GM12872 (cell line): ENCODE results near the gene LMX1B.

Source experiments
- CTCF ChIP-seq: IDR thresholded peaks from 3 replicates; pipeline ENCODE4 v1.5.1; 2011; ENCODE audit warnings: low read depth, mild to moderate bottlenecking, low read length, moderate library complexity; ENCODE audit not compliant: insufficient read depth

Gene LMX1B

GRCh38 chr9:126668058-126668457 is 54.3 kb downstream of the LMX1B start:
- TF ChIP-seq CTCF, result no peak

GRCh38 chr9:126669108-126669507 is 55.4 kb downstream of the LMX1B start:
- TF ChIP-seq CTCF, result no peak

- no peak for TF ChIP-seq CTCF
These were observed 56.5 kb downstream of the LMX1B start for GRCh38 chr9:126670270-126670669.

- TF ChIP-seq CTCF, result no peak
These were observed 57.7 kb downstream of the LMX1B start for GRCh38 chr9:126671381-126671831.

- TF ChIP-seq CTCF, result no peak
These were observed 58.3 kb downstream of the LMX1B start for GRCh38 chr9:126671983-126672382.

GRCh38 chr9:126672634-126673284 is 59.0 kb downstream of the LMX1B start:
- no peak for TF ChIP-seq CTCF

- no peak for TF ChIP-seq CTCF
These were observed 60.1 kb downstream of the LMX1B start for GRCh38 chr9:126673689-126674364.
